BLaER1 treated with 17β-estradiol and CSF1 and Interleukin-3, amounts not matched to agents 10 nM and 100 nM (cell line): ENCODE results near the gene GGT6.

Source experiments
- H3K27ac ChIP-seq, 11 experiments: shearing (Covaris generic); formaldehyde crosslinking; 2 replicates each; pipeline ENCODE4 v1.8.1; 2022
- H3K27me3 ChIP-seq, 11 experiments: shearing (Covaris generic); formaldehyde crosslinking; 2 replicates each; pipeline ENCODE4 v1.8.1; 2022
- H3K36me3 ChIP-seq, 11 experiments: shearing (Covaris generic); formaldehyde crosslinking; 2 replicates each; pipeline ENCODE4 v1.8.1; 2022
- H3K4me1 ChIP-seq, 10 experiments: shearing (Covaris generic); formaldehyde crosslinking; 2 replicates each; pipeline ENCODE4 v1.8.1; 2022
- H3K4me2 ChIP-seq, 11 experiments: shearing (Covaris generic); formaldehyde crosslinking; 2 replicates each; pipeline ENCODE4 v1.8.1; 2022
- H3K4me3 ChIP-seq, 10 experiments: shearing (Covaris generic); formaldehyde crosslinking; 2 replicates each; pipeline ENCODE4 v1.8.1; 2022
- H3K9ac ChIP-seq, 11 experiments: shearing (Covaris generic); formaldehyde crosslinking; 2 replicates each; pipeline ENCODE4 v1.8.1; 2022
- H3K9me3 ChIP-seq, 11 experiments: shearing (Covaris generic); formaldehyde crosslinking; replicated peaks in 1 of 11; 2 replicates each; pipeline ENCODE4 v1.8.1; 2022
- H4K20me1 ChIP-seq, 11 experiments: shearing (Covaris generic); formaldehyde crosslinking; 2 replicates each; pipeline ENCODE4 v1.8.1; 2022
- Cebpa-rat ChIP-seq, 11 experiments: shearing (Covaris generic); IDR thresholded peaks; 2 replicates each; pipeline ENCODE4 v1.8.1; 2022

The GGT6 gene

GRCh38 chr17:4541328-4542002 lies 18.9 kb downstream of the GGT6 start:
- H3K4me2 ChIP-seq, result no peak overlapping the region
- H3K27me3 ChIP-seq, result no peaks in the 10 kb centered on the region
- peak overlapping the region in 1 of 11 experiments; percentile 6; a peak in 1 of 22 replicates for H3K9ac ChIP-seq
- H3K4me1 ChIP-seq, result peaks cover 20 to 51% (median 35%) of the 10 kb centered on the region in 10 experiments
- no peak for TF ChIP-seq Cebpa-rat (IDR thresholded peaks at IDR 0.05)
- no peaks in the 10 kb centered on the region for H3K9me3 ChIP-seq
- H3K4me3 ChIP-seq, result no peak overlapping the region
- H4K20me1 ChIP-seq, result peaks cover 0 to 95% (median 91%) of the 10 kb centered on the region in 11 experiments; a peak in 19 of 22 replicates
- H3K27ac ChIP-seq, result no peak overlapping the region
- H3K36me3 ChIP-seq, result peaks cover 58 to 93% (median 90%) of the 10 kb centered on the region in 11 experiments

GRCh38 chr17:4540687-4541327 lies 19.6 kb downstream of the GGT6 start:
- Histone ChIP-seq H3K4me3 (no peak overlapping the region), H3K36me3 (peaks cover 54 to 86% (median 83%) of the 10 kb centered on the region in 11 experiments), H3K9me3 (no peaks in the 10 kb centered on the region), H4K20me1 (peaks cover 0 to 94% (median 86%) of the 10 kb centered on the region in 11 experiments; a peak in 19 of 22 replicates), H3K4me2 (no peak overlapping the region), H3K4me1 (peaks cover 23 to 56% (median 40%) of the 10 kb centered on the region in 10 experiments), H3K9ac (0 out of 22 replicates have a peak overlapping the region, but pooled peaks of 1 of the 11 experiments have one; percentile 9), H3K27me3 (no peaks in the 10 kb centered on the region), H3K27ac (no peak overlapping the region)
- TF ChIP-seq Cebpa-rat (IDR thresholded peaks at IDR 0.05), result no peak

- H3K4me3 ChIP-seq, result no peak overlapping the region
- 0 out of 22 replicates have a peak overlapping the region, but pooled peaks of 2 of the 11 experiments have one; percentile 67 to 77 for H3K4me2 ChIP-seq
- no peak overlapping the region for H3K9ac ChIP-seq
- H3K27me3 ChIP-seq, result no peaks in the 10 kb centered on the region
- H4K20me1 ChIP-seq, result peaks cover 0 to 94% (median 83%) of the 10 kb centered on the region in 11 experiments; a peak in 19 of 22 replicates
- no peaks in the 10 kb centered on the region for H3K9me3 ChIP-seq
- peaks cover 23 to 60% (median 45%) of the 10 kb centered on the region in 10 experiments for H3K4me1 ChIP-seq
- no peak overlapping the region for H3K27ac ChIP-seq
- TF ChIP-seq Cebpa-rat (IDR thresholded peaks at IDR 0.05), result no peak
- H3K36me3 ChIP-seq, result peaks cover 48 to 81% (median 77%) of the 10 kb centered on the region in 11 experiments
These were observed 20.1 kb downstream of the GGT6 start for GRCh38 chr17:4540224-4540651.

- Histone ChIP-seq H4K20me1 (peaks cover 0 to 96% (median 81%) of the 10 kb centered on the region in 11 experiments; a peak in 19 of 22 replicates), H3K9ac (0 out of 22 replicates have a peak overlapping the region, but pooled peaks of 1 of the 11 experiments have one; percentile 38), H3K27ac (no peak overlapping the region), H3K27me3 (no peaks in the 10 kb centered on the region), H3K4me1 (peaks cover 24 to 64% (median 50%) of the 10 kb centered on the region in 10 experiments), H3K9me3 (no peaks in the 10 kb centered on the region), H3K36me3 (peaks cover 45 to 78% (median 73%) of the 10 kb centered on the region in 11 experiments), H3K4me3 (no peak overlapping the region), H3K4me2 (peak overlapping the region in 7 of 11 experiments; percentile 60 to 77 (median 74); a peak in 11 of 22 replicates)
- TF ChIP-seq Cebpa-rat (IDR thresholded peaks at IDR 0.05), result no peak
These were observed 20.7 kb downstream of the GGT6 start for GRCh38 chr17:4539576-4540223.

- Histone ChIP-seq H3K36me3 (peaks cover 45 to 74% (median 70%) of the 10 kb centered on the region in 11 experiments), H3K9me3 (no peaks in the 10 kb centered on the region), H3K27ac (0 out of 22 replicates have a peak overlapping the region, but pooled peaks of 1 of the 11 experiments have one; percentile 23), H3K9ac (peak overlapping the region in 4 of 11 experiments; percentile 38 to 65 (median 44); a peak in 6 of 22 replicates), H3K4me1 (peaks cover 30 to 71% (median 57%) of the 10 kb centered on the region in 10 experiments), H3K4me3 (no peak overlapping the region), H3K27me3 (no peaks in the 10 kb centered on the region), H4K20me1 (peaks cover 0 to 99% (median 77%) of the 10 kb centered on the region in 11 experiments; a peak in 19 of 22 replicates), H3K4me2 (peak overlapping the region in 8 of 11 experiments; percentile 52 to 77 (median 70); a peak in 15 of 22 replicates)
- TF ChIP-seq Cebpa-rat (IDR thresholded peaks at IDR 0.05), result no peak
These were observed 21.4 kb downstream of the GGT6 start for GRCh38 chr17:4539025-4539424.

GRCh38 chr17:4538236-4539002 lies 22.0 kb downstream of the GGT6 start:
- peak overlapping the region; percentile 52 to 78 (median 70); a peak in 21 of 22 replicates for H3K4me2 ChIP-seq
- no peak for TF ChIP-seq Cebpa-rat (IDR thresholded peaks at IDR 0.05)
- H3K9me3 ChIP-seq, result no peaks in the 10 kb centered on the region
- no peak overlapping the region; a peak in 1 of 20 replicates for H3K4me3 ChIP-seq
- peaks cover 45 to 68% (median 64%) of the 10 kb centered on the region in 11 experiments for H3K36me3 ChIP-seq
- peak overlapping the region in 8 of 11 experiments; percentile 37 to 65 (median 48); a peak in 11 of 22 replicates for H3K9ac ChIP-seq
- no peaks in the 10 kb centered on the region for H3K27me3 ChIP-seq
- H4K20me1 ChIP-seq, result peaks cover 0 to 96% (median 71%) of the 10 kb centered on the region in 11 experiments; a peak in 19 of 22 replicates
- peaks cover 34 to 77% (median 63%) of the 10 kb centered on the region in 10 experiments for H3K4me1 ChIP-seq
- H3K27ac ChIP-seq, result peak overlapping the region in 5 of 11 experiments; percentile 23 to 68 (median 56); a peak in 4 of 22 replicates

DNA sequence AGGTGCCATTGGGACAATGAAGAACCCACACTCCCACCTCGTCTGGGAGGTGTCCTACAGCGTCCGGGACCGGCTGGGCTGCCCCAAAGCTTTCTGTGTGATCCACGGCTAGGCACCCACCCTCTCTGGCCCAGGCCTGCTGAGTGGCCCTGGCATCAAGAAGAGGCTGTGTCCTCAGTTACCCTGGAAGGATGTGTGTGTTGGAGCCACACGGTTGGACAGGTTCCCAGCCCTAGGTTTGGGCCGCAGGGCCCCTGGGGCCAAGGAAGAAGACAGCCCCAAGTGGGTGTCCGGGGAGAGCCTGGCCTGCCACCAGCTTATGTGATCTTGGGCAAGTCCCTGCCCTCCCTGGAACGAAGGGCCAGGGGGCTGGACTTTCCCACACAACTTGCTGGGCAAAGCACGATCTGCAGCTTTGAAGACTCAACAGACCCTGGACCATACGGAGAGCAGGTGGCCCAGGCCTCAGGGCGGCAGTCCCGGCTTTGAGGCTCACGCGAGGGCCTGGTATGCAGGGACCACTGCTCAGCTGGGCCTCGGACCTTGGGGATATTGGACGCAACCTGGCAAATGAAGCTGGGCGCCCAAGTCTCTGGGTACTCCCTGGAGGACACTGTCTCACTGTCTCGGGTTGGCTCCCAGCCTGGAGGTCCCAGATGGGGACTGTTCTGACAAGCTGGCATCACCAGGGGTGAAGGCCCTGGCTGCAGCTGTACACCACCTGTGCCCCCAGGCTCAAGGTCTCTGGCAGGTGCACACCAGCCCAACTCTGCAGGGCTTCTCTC lies 22.7 kb downstream of the GGT6 start:
- TF ChIP-seq Cebpa-rat (IDR thresholded peaks at IDR 0.05), result no peak
- Histone ChIP-seq H3K9me3 (no peaks in the 10 kb centered on the region), H3K27ac (peak overlapping the region in 9 of 11 experiments; percentile 38 to 68 (median 54); a peak in 17 of 22 replicates), H3K4me1 (peaks cover 42 to 85% (median 67%) of the 10 kb centered on the region in 10 experiments), H4K20me1 (peaks cover 0 to 95% (median 63%) of the 10 kb centered on the region in 11 experiments; a peak in 19 of 22 replicates), H3K4me2 (peak overlapping the region; percentile 52 to 78 (median 70)), H3K27me3 (no peaks in the 10 kb centered on the region), H3K9ac (peak overlapping the region; percentile 18 to 65 (median 50); a peak in 15 of 22 replicates), H3K36me3 (peaks cover 40 to 60% (median 56%) of the 10 kb centered on the region in 11 experiments), H3K4me3 (no peak overlapping the region; a peak in 1 of 20 replicates)
